B cell (primary cell): ENCODE measurements around the gene ATP5ME. TPM values are rescaled to one million over a fixed set of nuclear protein-coding genes. Genes with fewer than 3 reads are reported as not detected.

ENCODE experiments used
- ATAC-seq: fragments of 200-7000 bp; cut with Tn5 transposase; one replicate; pipeline ENCODE4 v1.10.0; 2021; ENCODE audit warnings: low read depth, mild to moderate bottlenecking, moderate number of reproducible peaks, moderate library complexity
- CTCF ChIA-PET: fragments of 350-600 bp; sonication (Branson Sonifier 250); formaldehyde crosslinking; loops from one replicate; lab custom pipeline; 2021; ENCODE audit warnings: antibody characterized with exemption, inconsistent platforms; lab: Charles Lee
- POLR2A ChIA-PET: fragments of 350-600 bp; sonication (Branson Sonifier 250); formaldehyde crosslinking; loops from one replicate; lab custom pipeline; 2021; ENCODE audit warnings: antibody characterized with exemption; lab: Charles Lee
- DNase-seq: peaks from one replicate; pipeline ENCODE4 v3.0.0; 2013
- H2AFZ ChIP-seq: 2 replicates; pipeline ENCODE4 v1.6.1; 2012; ENCODE audit warnings: mild to moderate bottlenecking, low read depth, low read length; ENCODE audit not compliant: insufficient read depth, poor library complexity, severe bottlenecking
- H3K27ac ChIP-seq, 2 donors: 1 replicate in 1 of 2; 2 replicates in 1 of 2; pipeline ENCODE4 v1.5.1; 2012 to 2013; ENCODE audit warnings: low read length in 2 of 2, mild to moderate bottlenecking in 2 of 2, moderate library complexity in 1 of 2
- H3K27me3 ChIP-seq, 4 experiments: fragments of 200-600 bp in 1 of 4; sonication (generic) in 1 of 4; replicated peaks in 1 of 4; 1 replicate in 2 of 4; 2 replicates in 2 of 4; pipeline versions ENCODE4 v1.6.1 to v1.7.0; 2013 to 2016; ENCODE audit warnings: low read length in 3 of 4, mild to moderate bottlenecking in 2 of 4, mixed read lengths in 1 of 4, moderate library complexity in 1 of 4; ENCODE audit not compliant: insufficient read depth in 4 of 4, control insufficient read depth in 3 of 4; ENCODE audit errors: control extremely low read depth in 1 of 4
- H3K36me3 ChIP-seq, 2 experiments: replicated peaks in 1 of 2; 1 replicate in 1 of 2; 2 replicates in 1 of 2; pipeline versions ENCODE4 v1.6.1 to v1.7.1; 2013; ENCODE audit warnings: low read length in 1 of 2; ENCODE audit not compliant: insufficient read depth in 2 of 2, control insufficient read depth in 1 of 2; ENCODE audit errors: control extremely low read depth in 1 of 2, extremely low read depth in 1 of 2
- H3K4me1 ChIP-seq, 2 donors: fragments of 200-600 bp in 1 of 2; sonication (generic) in 1 of 2; 1 replicate in 1 of 2; 2 replicates in 1 of 2; pipeline versions ENCODE4 v1.5.1 to v1.6.1; 2013 to 2017; ENCODE audit warnings: low read length in 2 of 2; ENCODE audit not compliant: control insufficient read depth in 2 of 2, insufficient read depth in 2 of 2
- H3K4me2 ChIP-seq: replicated peaks from 2 replicates; pipeline ENCODE3; 2012; ENCODE audit warnings: mild to moderate bottlenecking, low read depth, low read length; ENCODE audit not compliant: poor library complexity, severe bottlenecking
- H3K4me3 ChIP-seq, 5 experiments: fragments of 200-600 bp in 1 of 5; sonication (generic) in 1 of 5; 1 replicate in 3 of 5; 2 replicates in 2 of 5; pipeline versions ENCODE4 v1.5.1 to v1.7.0; 2011 to 2016; ENCODE audit warnings: low read length in 4 of 5, mild to moderate bottlenecking in 4 of 5, low read depth in 2 of 5, control low read depth in 1 of 5, moderate library complexity in 1 of 5; ENCODE audit not compliant: insufficient read depth in 1 of 5; ENCODE audit errors: control extremely low read depth in 1 of 5, extremely low read depth in 1 of 5
- H3K79me2 ChIP-seq: fragments of 200-600 bp; sonication (generic); one replicate; pipeline ENCODE4 v1.6.0; 2016; ENCODE audit warnings: low read length; ENCODE audit not compliant: control insufficient read depth, insufficient read depth
- H3K9ac ChIP-seq: fragments of 200-600 bp; sonication (generic); 2 replicates; pipeline ENCODE4 v1.6.1; 2017; ENCODE audit warnings: mild to moderate bottlenecking, low read length, moderate library complexity
- H3K9me3 ChIP-seq, 3 donors: one replicate each; pipeline versions ENCODE4 v1.6.1 to v1.7.1; 2013; ENCODE audit warnings: low read length in 2 of 3; ENCODE audit not compliant: control insufficient read depth in 2 of 3, insufficient read depth in 1 of 3; ENCODE audit errors: control extremely low read depth in 1 of 3
- H4K20me1 ChIP-seq: 2 replicates; pipeline ENCODE4 v1.6.0; 2012; ENCODE audit warnings: mild to moderate bottlenecking, low read length; ENCODE audit not compliant: insufficient read depth, control insufficient read depth, poor library complexity, severe bottlenecking
- H3K27ac Mint-ChIP-seq: one replicate; pipeline ENCODE4 v1.8.0; 2021; ENCODE audit warnings: mixed read lengths
- H3K27me3 Mint-ChIP-seq: one replicate; pipeline ENCODE4 v1.8.0; 2021; ENCODE audit warnings: mixed read lengths
- H3K4me1 Mint-ChIP-seq: one replicate; pipeline ENCODE4 v1.8.0; 2021; ENCODE audit warnings: mixed read lengths
- H3K4me3 Mint-ChIP-seq: one replicate; pipeline ENCODE4 v1.8.0; 2021; ENCODE audit warnings: mixed read lengths
- H3K9me3 Mint-ChIP-seq: one replicate; pipeline ENCODE4 v1.8.0; 2022; ENCODE audit warnings: mixed read lengths; ENCODE audit not compliant: insufficient read depth
- CTCF ChIP-seq: fragments of 200-600 bp; IDR thresholded peaks from one replicate; pipeline ENCODE4 v1.8.0; 2022; ENCODE audit warnings: antibody characterized with exemption, mild to moderate bottlenecking
- EZH2 ChIP-seq: IDR thresholded peaks from 2 replicates; pipeline ENCODE4 v1.6.1; 2012; ENCODE audit warnings: borderline replicate concordance, low read depth, mild to moderate bottlenecking, moderate library complexity, low read length; ENCODE audit not compliant: insufficient read depth, poor library complexity, severe bottlenecking
- WGBS: methylation state at CpG from one replicate; pipeline ENCODE4 v1.1.5; 2013; ENCODE audit warnings: missing lambda C conversion rate; ENCODE audit not compliant: insufficient coverage; 5-methylcytosine and 5-hydroxymethylcytosine counted together
- intact Hi-C: fragments of 100-400 bp; cut with micrococcal nuclease; formaldehyde crosslinking; loops from one replicate; pipeline ENCODE4 v1.10.0; 2022
- polyA plus RNA-seq: library from polyadenylated mRNA; depleted of rRNA; stranded (reverse); fragments of >200 nt; gene quantifications from 2 replicates; pipeline ENCODE4 v1.2.3, GENCODE V29; 2012
- total RNA-seq, 2 donors: library from RNA; stranded (reverse); fragments of 120-200 nt in 1 of 2; gene quantifications; 1 replicate in 1 of 2; 2 replicates in 1 of 2; pipeline versions ENCODE4 v1.2.3 to v1.2.4, GENCODE V29; 2013 to 2022

The ATP5ME gene
- total and polyA plus RNA-seq, 2 donors (not counting 1 experiment from before 2014, with no cell fraction given): 129 to 153 TPM

- Histone ChIP-seq H3K36me3 (no peaks in the 10 kb centered on the region), H3K4me2 (no peak overlapping the region), H3K79me2 (no peaks in the 10 kb centered on the region), H3K9ac (no peak overlapping the region), H4K20me1 (no peaks in the 10 kb centered on the region), H3K4me3 (no peak overlapping the region), H3K27me3 (peaks cover 0 to 2% (median 0%) of the 10 kb centered on the region in 4 experiments), H3K9me3 (peaks cover 0 to 13% (median 0%) of the 10 kb centered on the region in 3 donors), H2AFZ (no peak overlapping the region), H3K4me1 (no peaks in the 10 kb centered on the region), H3K27ac (no peak overlapping the region)
- intact Hi-C loops: no loop called here
- Mint-ChIP-seq H3K4me1 (no peaks in the 10 kb centered on the region), H3K27me3 (no peaks in the 10 kb centered on the region), H3K27ac (no peak overlapping the region), H3K4me3 (no peak overlapping the region), H3K9me3 (no peaks in the 10 kb centered on the region)
- no peak for ATAC-seq
- TF ChIP-seq EZH2 (no peak), CTCF (no peak)
- DNase-seq: no peak
- ChIA-PET CTCF (no interaction called here), POLR2A (no interaction called here)
- WGBS: 92% methylated on average over 25 of the region's 29 CpGs
Observed at GRCh38 chr4:653831-654502, 20.1 kb downstream of the ATP5ME start.

- Mint-ChIP-seq H3K4me3 (no peak overlapping the region), H3K27ac (no peak overlapping the region), H3K4me1 (no peaks in the 10 kb centered on the region), H3K27me3 (no peaks in the 10 kb centered on the region), H3K9me3 (no peaks in the 10 kb centered on the region)
- 92% methylated on average over 35 of the region's 35 CpGs for WGBS
- Histone ChIP-seq H3K27ac (no peak overlapping the region), H2AFZ (no peak overlapping the region), H3K27me3 (peaks cover 0 to 2% (median 0%) of the 10 kb centered on the region in 4 experiments), H3K9me3 (peaks cover 0 to 8% (median 0%) of the 10 kb centered on the region in 3 donors), H3K4me2 (no peak overlapping the region), H3K36me3 (no peaks in the 10 kb centered on the region), H3K4me1 (no peaks in the 10 kb centered on the region), H3K4me3 (no peak overlapping the region), H3K79me2 (no peaks in the 10 kb centered on the region), H3K9ac (no peak overlapping the region), H4K20me1 (no peaks in the 10 kb centered on the region)
- ATAC-seq (no peak), DNase-seq (no peak)
- ChIA-PET CTCF (no interaction called here), POLR2A (no interaction called here)
- no peak for TF ChIP-seq EZH2
- TF ChIP-seq CTCF: no peak
- intact Hi-C loops: no loop called here
Observed at GRCh38 chr4:653080-653821, 20.8 kb downstream of the ATP5ME start.
